Adipose tissue (tissue), 3 donors: ENCODE measurements around the gene METTL25. TPM values are rescaled to one million over a fixed set of nuclear protein-coding genes. Genes with fewer than 3 reads are reported as not detected.

ENCODE experiments used
- H3K27ac ChIP-seq: one replicate; pipeline ENCODE4 v1.5.1; 2013; ENCODE audit warnings: low read depth, low read length
- WGBS, 3 donors: extraction: QIAGEN DNeasy Blood & Tissue Kit; methylation state at CpG; one replicate each; pipeline ENCODE4 v1.1.7; 2013; 5-methylcytosine and 5-hydroxymethylcytosine counted together
- polyA plus RNA-seq, 3 donors: library from polyadenylated mRNA; stranded (reverse); fragments of 200-250 nt; gene quantifications; one replicate each; pipeline ENCODE4 v1.2.3, GENCODE V29; 2013
- donor health status: healthy with polysubstance abuse.
- donor health status: Bipolar disorder and iron deficiency.
- donor health status: healthy.

The METTL25 gene
- polyA plus RNA-seq, 3 donors: 1.9 to 6.9 (median 3.9) TPM

- H3K27ac ChIP-seq: no peak overlapping the region
- WGBS, 3 donors: 74 to 90% (median 81%) methylated on average over 2 of the region's 2 CpGs
Observed at GRCh38 chr12:82507686-82508085, 149.4 kb downstream of the METTL25 start.

- H3K27ac ChIP-seq: no peak overlapping the region
- WGBS, 3 donors: 87 to 96% (median 91%) methylated on average over 1 of the region's 1 CpG
Observed at GRCh38 chr12:82510386-82510785, 152.1 kb downstream of the METTL25 start.

GRCh38 chr12:82514880-82515279, 156.6 kb downstream of the METTL25 start:
- WGBS, 3 donors: 68 to 95% (median 79%) methylated on average over 1 of the region's 1 CpG
- H3K27ac ChIP-seq: no peak overlapping the region

- H3K27ac ChIP-seq: no peak overlapping the region
- 75 to 90% (median 76%) methylated on average over 2 of the region's 2 CpGs for WGBS, 3 donors
Observed at GRCh38 chr12:82515652-82516051, 157.3 kb downstream of the METTL25 start.

GRCh38 chr12:82517027-82517426, 158.7 kb downstream of the METTL25 start:
- H3K27ac ChIP-seq: no peak overlapping the region

GRCh38 chr12:82517808-82518207, 159.5 kb downstream of the METTL25 start:
- H3K27ac ChIP-seq: no peak overlapping the region
- 87 to 90% (median 87%) methylated on average over 5 of the region's 5 CpGs for WGBS, 3 donors

GRCh38 chr12:82519510-82519909, 161.2 kb downstream of the METTL25 start:
- no peak overlapping the region for H3K27ac ChIP-seq

GRCh38 chr12:82522285-82522684, 164.0 kb downstream of the METTL25 start:
- WGBS, 3 donors: 43 to 84% (median 83%) methylated on average over 4 of the region's 4 CpGs
- no peak overlapping the region for H3K27ac ChIP-seq

GRCh38 chr12:82522762-82523161, 164.4 kb downstream of the METTL25 start:
- no peak overlapping the region for H3K27ac ChIP-seq

- H3K27ac ChIP-seq: no peak overlapping the region
- 19 to 70% (median 59%) methylated on average over 3 of the region's 3 CpGs for WGBS, 3 donors
Observed at GRCh38 chr12:82523996-82524395, 165.7 kb downstream of the METTL25 start.

- no peak overlapping the region for H3K27ac ChIP-seq
- 42 to 71% (median 71%) methylated on average over 2 of the region's 2 CpGs for WGBS, 3 donors
Observed at GRCh38 chr12:82524641-82525040, 166.3 kb downstream of the METTL25 start.

GRCh38 chr12:82525616-82526015, 167.3 kb downstream of the METTL25 start:
- WGBS, 3 donors: 90 to 94% (median 94%) methylated on average over 2 of the region's 2 CpGs

GRCh38 chr12:82527165-82527780, 168.9 kb downstream of the METTL25 start:
- WGBS, 3 donors: 3 to 8% (median 7%) methylated on average over 5 of the region's 5 CpGs

More at GRCh38 chr12:82525616-82526015, 167.3 kb downstream of the METTL25 start:
- no peak overlapping the region for H3K27ac ChIP-seq

More at GRCh38 chr12:82527165-82527780, 168.9 kb downstream of the METTL25 start:
- no peak overlapping the region for H3K27ac ChIP-seq

Other genes with a start within 250 kb of the METTL25 start
- gene CCDC59, start 142 bp upstream of the METTL25 start, polyA plus RNA-seq: 10 to 100 TPM; 26.0 to 58.4 (median 55.1) TPM